GM18511 (cell line): Measurements from ENCODE around the gene SLC13A3.

Source experiments
- ATAC-seq: cut with Tn5 transposase; IDR thresholded peaks from one replicate; pipeline ENCODE4 v1.9.1; 2021; ENCODE audit warnings: mild to moderate bottlenecking, moderate library complexity; ENCODE audit not compliant: unreplicated experiment

Gene SLC13A3

DNA sequence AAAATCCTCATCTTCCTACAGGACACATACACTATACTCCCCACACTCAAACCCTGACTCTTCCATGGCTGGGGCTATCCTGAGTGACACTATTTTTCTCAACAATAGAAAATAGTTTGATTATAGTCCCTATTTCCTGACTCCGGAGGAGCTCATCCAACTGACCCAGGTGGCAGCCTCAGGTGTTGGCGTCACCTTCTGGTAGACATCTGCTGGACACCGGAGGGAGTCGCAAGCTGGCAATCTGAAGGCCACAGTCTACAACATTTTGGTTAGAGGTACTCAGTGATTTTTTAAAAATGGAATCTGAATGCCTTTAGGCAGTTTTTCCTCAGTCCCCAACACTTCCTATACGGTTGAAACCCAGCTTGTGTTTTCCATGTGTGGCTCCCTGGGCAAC lies 68.6 kb downstream of the SLC13A3 start:
- no peak for ATAC-seq

DNA sequence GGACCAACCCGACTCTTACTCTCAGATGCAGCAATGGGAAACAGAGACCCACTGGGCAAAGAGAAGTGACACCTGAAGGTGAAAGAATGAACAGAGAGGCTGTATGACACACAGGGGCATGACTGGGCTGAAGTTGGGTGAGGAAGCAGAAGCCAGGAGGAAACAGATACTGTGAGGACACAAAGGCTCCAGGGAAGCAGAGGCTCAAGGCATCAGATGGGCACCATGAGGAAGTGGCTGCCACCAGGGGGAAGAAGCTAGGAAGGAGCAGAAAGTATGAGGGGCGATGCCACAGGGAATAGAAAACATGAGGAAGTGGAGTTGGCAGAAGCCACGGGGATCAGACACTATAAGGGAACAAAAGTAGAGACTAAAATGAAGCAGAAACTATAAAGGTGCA lies 69.9 kb downstream of the SLC13A3 start:
- no peak for ATAC-seq

DNA sequence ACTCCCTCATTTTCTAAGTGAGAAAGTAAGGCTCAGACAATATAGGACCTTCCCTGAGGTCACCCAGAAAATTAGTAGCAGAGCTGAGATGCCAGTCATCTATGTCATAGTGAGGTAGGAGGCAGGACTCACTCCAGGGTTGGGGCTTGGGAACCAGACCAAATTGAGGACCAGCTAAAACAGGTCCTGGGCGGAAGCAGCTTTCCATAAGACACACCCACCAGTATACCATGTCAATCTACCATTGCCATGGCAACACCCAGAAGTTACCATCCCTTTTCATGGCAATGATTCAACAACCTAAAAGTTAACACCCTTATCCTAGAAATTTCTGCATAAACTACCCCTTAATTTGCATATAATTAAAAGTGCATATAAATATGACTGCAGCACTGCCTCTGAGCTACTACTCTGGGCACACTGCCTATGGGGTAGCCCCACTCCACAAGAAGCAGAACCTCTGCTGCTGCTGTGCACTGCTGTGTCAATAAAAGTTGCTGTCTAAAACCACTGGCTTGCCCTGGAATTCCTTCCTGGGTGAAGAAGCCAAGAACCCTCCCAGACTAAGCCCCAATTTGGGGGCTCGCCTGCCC lies 70.5 kb downstream of the SLC13A3 start:
- ATAC-seq, result no peak

DNA sequence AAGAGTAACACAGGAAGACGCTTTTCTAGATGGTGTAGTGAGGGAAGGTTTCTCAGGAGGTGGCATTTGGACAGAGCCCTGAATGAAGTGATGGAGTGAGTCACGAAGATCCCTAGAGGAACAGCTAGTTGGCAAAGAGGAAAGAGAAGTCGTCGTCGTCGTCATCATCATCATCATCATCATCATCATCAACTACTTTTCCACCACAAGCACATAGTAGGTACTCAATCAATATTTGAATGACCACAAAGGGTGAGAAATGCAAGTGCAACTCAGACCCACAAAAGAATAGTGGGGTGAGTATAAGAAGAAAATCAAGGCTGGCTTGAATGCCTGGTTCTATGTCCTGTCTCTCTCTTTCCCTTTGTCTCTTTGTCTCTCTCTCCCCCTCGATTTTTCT lies 72.5 kb downstream of the SLC13A3 start:
- ATAC-seq, result no peak

DNA sequence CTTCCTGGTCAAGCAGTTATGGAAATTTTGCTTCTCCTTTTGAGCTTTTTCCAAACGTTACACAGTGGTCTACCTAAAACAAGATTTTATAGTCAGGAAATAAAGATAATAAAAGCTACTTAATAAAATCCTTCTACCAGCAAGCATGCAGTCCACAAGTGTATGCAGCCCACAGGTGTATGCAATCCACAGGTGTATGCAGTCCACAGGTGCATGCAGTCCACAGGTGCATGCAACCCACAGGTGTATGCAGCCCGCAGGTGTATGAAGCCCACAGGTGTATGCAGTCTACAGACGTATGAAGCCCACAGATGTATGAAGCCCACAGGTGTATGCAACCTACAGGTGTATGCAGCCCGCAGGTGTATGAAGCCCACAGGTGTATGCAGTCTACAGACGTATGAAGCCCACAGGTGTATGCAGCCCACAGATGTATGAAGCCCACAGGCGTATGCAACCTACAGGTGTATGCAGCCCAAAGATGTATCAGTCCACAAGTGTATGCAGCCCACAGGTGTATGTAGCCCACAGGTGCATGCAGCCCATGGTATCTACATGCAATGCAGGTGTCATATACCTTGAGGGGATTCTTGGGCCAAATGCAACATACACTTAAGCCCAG lies 74.4 kb downstream of the SLC13A3 start:
- no peak for ATAC-seq

DNA sequence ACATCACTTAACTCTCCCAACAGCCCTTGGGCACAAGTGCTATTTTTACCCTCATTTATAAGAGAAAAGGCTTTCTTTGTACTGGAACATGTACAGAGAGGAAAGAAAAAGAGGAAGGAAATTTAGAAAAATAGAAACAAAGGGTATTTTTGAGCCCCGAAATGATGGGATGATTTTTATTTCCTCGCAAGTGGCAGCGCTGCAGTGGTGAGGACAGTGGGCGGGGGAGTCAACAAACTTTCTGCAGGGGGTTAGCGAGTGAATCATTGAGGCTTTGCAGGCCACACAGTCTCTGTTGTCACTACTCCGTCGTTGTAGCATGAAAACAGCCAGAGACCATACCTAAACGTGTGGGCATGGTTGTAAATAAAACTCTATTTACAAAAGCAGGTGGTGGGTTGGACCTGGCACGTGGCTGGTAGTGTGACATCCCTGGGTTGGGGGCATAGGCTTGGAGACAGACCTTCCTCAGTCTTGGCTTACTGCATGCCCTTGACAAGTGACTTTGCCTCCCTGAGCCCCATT lies 75.3 kb downstream of the SLC13A3 start:
- ATAC-seq, result no peak

DNA sequence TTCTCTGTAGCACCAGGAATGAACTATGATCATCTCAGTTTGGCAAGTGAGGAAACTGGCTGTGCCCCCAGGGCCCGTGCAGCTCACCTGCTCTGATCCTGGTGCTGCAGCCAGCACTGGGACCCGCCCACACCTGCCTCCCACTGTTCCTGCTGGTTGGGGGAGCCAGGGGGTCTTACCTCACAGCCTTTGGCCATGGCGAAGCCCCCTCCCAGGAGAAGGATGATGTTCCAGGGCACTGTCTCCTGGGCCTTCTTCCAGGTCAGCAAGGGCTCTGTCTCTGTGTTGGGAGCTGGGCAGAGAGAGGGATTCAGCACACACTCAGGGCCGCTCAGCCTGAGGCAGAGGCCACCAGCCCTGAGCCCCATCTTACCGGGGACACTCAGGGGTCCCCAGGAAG lies 75.9 kb downstream of the SLC13A3 start:
- no peak for ATAC-seq

DNA sequence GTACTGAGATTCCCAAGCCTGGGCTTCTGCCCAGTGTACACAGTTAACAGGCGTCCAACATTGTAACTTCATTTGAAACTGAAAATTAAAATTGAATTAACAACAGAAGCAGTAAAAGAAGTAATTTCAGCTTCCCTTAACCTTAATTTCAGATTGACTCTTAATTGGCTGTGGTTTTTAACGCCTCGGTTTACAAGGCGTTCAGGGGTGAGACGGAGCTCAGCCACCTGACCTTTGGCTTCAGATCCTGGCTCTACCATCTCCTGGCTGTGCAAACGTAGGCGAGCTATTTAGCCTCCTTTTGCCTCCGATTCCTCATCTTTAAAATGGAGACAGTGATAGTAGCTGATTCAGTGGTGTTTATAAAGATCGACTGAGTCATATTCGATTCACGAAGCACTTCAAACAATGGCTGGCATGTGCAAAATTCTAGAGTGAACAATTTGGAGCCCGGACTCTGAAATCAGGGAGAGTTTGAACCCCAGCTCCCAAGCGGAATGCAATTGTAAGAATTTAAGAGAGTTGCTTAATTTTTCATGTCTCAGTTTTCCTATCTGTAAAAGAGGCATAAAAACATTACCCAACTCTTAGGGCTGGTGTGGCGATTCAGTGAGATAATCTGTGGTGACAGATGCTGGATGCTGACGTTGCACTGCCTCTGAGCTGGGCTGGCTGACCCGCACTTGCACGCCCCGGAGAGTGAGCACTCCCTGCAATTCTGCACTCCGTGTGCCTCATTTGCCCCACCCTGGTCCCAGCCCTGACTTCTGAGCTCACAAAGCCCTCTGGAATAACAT lies 77.3 kb downstream of the SLC13A3 start:
- ATAC-seq, result no peak

DNA sequence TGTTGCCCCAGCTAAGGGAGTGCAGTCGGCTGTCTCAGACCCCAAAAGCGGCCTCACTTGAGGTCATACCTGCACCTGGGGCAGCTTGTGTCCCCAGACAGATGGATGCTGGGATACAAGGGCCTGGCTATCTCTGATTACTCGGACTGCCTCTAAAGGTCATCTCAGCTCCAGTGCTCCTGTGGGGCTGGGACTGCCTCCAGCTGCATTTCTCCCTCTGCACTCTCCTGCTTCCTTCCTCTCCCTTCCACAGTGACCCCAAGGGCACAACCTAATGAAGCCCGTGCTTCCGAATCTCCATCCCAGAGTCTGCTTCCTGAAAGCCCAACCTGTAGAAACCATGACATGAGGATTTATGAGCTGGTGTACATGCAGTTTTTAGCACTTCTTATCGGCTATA lies 78.0 kb downstream of the SLC13A3 start:
- no peak for ATAC-seq

DNA sequence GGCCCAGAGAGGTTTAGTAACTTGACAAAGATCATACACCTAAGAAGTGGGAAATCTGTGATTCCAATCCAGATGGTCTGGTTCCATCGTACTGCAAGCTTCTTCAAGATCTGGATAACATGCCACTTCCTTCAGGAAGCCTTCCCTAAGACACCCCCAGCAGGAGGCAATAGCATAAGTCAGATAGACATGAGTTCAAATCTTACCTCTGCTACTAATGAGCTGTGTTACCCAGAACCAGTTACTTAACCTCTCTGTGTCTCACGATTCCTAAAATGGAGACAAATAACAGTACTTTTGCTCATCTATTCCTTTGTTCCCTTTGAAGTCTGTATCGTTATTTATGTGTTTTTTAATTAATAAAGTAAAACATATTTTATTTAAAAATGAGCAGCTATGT lies 78.5 kb downstream of the SLC13A3 start:
- ATAC-seq, result no peak

DNA sequence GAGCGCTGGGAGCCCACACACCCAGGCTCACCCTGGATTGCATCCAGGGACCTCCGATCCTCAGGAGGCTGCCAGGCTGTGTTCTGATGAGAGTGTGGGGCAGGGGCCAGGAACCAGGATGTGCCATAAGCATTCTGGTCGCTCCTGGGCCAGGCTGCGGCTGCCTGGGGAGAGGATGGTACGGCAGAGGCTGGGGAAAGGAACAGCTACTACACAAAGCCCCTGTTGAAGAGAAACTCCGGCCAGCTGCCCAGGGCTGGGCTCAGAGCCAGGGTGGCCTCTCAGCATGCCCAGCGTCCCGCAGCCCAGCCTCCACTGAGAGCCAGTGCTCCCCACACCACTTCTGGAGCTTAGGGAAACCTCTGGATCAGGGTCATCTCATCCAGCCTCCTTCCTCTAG lies 79.1 kb downstream of the SLC13A3 start:
- ATAC-seq, result no peak

DNA sequence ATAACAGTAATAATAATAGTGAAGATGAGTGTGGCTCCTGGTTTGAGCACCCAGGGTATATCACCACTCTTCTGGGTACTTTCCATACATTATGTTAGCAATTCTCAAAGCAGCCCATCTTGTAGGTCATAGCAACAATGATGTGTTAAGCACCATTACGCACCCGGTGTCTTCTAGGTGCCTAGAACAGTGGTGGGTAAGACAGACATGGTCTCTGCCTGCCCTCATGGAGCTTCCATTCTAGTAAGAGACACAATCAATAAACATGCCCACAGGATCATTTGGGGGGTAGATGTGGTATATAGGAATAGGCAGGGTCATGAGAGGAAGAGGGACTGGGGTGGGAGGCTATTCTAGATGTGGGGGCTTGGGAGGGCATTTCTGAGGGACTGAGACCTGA lies 79.8 kb downstream of the SLC13A3 start:
- no peak for ATAC-seq

DNA sequence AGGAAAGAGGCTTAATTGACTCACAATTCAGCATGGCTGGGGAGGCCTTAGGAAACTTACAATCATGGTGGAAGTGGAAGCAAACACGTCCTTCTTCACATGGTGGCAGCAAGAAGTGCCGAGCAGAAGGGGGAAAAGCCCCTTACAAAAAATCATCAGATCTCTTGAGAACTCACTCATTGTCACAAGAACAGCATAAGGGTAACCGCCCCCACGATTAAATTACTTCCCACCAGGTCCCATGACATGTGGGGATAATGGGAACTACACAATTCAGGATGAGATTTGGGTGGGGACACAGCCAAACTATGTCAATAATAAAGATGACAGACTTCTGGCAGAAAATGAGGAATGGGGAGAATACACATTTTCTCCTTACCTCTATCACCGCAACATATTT lies 80.3 kb downstream of the SLC13A3 start:
- no peak for ATAC-seq

DNA sequence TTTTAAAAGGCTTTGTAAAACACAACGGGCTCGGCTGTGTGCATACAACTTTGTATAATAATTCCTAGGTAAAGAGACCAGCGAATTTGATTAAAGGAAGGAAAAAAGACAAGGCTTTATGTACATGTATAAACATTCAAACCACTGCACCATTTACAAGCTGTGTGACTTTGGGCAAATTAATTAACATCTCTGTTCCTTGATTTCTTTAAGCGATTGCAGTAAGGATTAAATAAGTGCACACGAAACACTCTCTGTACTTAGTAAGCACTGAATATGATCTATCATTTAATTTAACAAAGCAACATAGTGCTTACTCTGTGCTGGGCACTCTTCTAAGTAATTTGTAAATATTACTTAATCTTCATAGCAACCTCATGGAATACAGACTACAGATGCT lies 81.3 kb downstream of the SLC13A3 start:
- no peak for ATAC-seq

DNA sequence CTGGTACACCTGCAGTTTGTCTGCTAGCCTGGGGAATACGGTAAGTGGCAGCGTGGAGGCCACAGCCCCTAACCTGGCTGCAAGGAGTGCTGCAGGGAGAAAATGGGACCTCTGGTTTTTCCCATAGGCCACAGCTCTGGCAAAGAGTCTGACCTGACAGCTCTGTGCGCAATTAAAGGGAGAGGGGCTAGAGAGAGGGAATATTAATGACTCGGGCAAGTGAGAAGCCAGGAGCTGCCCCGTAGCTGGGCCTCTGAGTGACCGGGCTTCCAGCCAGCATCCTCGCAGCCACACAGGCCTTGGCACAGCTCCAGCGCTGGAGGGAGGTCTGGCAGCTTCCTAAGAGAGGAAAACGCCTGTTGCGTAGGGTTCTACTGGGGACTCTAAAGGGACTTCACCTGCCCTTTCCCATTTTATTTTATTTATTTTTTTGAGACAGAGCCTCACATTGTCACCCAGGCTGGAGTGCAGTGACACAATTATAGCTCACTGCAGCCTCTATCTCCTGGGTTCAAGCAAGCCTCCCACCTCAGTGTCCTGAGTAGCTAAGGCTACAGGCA lies 82.6 kb downstream of the SLC13A3 start:
- no peak for ATAC-seq

DNA sequence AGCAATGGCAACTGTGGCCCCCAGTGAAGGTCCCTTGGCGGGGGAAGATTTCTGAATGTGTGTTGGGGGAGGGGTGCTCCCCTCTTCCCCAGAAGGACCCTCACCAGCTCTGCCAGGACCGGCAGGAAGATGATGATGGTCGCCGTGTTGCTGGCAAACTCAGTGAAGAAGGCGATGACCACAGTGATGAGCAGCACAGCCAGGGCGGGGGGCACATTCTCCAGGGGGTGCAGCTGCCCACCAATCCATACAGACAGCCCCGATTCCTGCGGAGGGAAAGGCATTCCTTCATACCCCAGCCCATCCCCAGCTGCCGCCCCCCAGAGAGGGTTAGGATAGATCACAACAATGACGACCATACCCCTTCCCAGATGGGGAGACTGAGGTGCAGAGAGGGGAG lies 85.1 kb downstream of the SLC13A3 start:
- no peak for ATAC-seq

DNA sequence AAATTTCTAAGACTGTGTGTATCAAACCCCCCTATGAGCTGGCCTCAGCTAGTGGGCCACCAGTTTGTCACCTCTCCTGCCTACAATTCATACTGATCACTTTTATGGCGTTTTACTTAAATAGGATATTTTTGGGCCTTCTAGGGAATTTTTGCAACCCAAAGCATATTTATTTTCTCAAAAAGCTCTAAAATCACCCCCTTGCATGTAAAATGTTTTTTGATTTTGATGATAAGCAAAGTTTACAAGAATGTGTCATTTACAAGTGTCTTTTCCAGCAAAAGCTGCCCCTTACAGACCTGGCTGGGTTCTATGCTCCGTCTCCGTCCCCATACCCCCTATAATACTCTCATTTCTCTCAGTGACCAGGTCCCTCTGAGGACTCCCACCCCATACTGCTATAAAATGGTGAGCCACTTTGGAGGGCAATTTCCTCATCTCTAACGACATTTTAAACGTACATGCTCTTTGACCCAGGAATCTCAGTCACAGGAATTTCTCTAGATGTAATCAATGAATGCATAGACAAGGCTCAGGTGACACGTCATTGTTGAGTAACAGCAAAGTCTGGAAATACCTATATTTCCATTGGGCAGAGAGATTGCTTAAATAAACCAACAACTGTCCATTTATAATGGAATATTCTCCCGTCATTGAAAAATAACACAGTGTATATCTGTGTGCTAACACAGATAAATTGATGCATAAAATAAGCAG lies 86.9 kb downstream of the SLC13A3 start:
- no peak for ATAC-seq

DNA sequence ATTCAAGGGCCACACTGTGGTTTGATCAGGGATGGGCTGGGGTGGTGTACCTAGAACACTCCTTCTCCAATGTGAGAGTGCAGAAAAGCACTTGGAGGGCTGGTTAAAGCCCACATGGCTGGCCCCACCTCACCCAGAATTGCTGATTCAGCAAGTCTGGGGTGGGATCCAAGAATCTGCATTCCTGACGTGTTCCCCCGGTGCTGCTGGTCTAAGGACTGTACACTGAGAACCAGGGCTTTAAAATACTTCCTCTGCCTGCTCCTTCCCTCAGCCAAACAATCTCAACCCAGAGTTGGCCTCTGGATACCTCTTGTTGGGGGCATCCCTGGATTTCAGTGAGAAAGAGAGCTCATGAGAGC lies 87.4 kb downstream of the SLC13A3 start:
- ATAC-seq, result no peak

DNA sequence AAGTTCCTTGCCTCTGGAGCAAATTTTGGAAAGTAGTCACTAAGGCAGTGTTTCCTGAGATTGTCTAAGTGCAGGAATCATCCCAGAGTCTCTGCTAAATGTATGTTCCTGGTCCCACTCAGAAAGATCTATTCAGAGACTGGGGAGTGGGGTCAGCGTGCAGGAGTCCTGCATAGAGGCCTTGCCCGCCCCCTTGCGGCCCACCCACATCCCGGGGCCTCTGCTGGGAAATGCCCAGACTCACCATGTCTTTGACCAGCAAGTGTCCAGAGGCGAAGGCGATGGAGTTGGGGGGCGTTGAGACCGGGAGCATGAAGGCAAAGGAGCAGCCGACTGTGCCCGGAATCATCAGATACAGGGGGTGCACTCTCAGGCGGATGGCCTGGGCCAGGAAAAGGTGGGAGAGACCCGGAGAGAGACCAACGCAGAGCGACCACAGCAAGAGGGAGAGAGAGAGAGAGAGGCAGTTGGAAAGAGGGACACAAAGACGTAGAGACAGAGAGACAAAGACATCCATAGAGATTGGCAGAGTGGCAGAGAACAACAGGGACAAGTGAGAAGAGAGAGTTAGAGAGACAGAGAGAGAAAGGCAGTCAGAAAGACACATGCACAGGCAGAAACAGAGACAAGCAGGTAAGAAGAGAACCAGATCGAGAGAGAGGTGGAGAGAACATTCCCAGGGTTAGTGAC lies 87.9 kb downstream of the SLC13A3 start:
- ATAC-seq, result no peak

DNA sequence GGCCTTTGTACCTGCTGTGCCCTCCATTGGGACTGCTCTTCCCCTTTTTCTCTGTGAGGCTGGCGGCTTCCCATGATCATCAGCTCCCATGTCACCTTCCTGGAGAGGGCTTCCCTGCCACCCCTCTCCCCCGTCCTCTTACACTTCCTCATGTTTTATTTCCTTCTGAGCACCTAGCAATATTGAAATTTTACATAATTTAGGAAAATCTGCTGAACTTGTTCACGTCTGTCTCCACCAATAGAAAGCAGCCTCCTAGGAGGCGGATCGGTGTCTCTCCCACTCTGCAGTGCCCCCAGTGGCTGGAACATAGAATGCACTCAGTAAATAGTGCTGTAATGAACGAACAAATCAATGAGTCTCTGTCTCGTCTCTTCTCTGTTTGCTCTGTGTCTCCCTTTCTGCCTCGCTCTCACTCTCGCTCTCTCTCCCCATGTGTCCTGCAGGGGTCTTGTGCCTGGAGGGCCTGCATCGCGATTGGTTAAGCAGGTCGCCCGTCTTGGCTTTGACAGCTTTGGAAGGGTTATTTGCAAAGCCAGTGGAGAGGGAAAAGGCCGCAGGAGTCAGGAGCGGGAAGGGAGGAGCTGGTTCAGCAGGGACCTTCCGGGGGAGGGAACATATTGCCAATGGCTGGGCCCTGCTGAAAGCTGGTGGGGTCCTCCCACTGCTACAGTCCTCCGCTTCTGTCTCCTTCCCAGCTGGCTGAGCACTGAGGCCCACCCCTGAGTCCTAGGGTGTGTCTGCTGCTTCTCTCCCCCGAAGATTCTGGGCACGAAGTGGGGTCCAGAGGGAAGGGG lies 88.7 kb downstream of the SLC13A3 start:
- peak; percentile 72 for ATAC-seq
